NT2/D1 (cell line): ENCODE results near the gene ATF6B.

Experiments used
- SUZ12 ChIP-seq: IDR thresholded peaks from 2 replicates; pipeline ENCODE4 v1.6.1; 2011; ENCODE audit not compliant: insufficient read length, insufficient read depth; ENCODE audit errors: extremely low read depth
- YY1 ChIP-seq: IDR thresholded peaks from 2 replicates; pipeline ENCODE4 v1.6.1; 2011; ENCODE audit not compliant: insufficient read length, insufficient read depth
- ZNF274 ChIP-seq: IDR thresholded peaks from 2 replicates; pipeline ENCODE4 v1.6.1; 2011; ENCODE audit warnings: mild to moderate bottlenecking, low read depth, low read length

GRCh38 chr6:32109114-32109764, 18.8 kb downstream of the ATF6B start, which contains the start of gene TNXB:
- TF ChIP-seq YY1 (no peak), ZNF274 (no peak), SUZ12 (no peak)
